ENCODE measurements around the gene DUS2. TPM values are rescaled to one million over a fixed set of nuclear protein-coding genes. Genes with fewer than 3 reads are reported as not detected.

Gene DUS2
- total and polyA plus RNA-seq, 9 of the 15 experiments (the other 6 are each of a cell fraction or from before 2014, with no cell fraction given), result 5.8 to 22.5 (median 20.6) TPM

DNA sequence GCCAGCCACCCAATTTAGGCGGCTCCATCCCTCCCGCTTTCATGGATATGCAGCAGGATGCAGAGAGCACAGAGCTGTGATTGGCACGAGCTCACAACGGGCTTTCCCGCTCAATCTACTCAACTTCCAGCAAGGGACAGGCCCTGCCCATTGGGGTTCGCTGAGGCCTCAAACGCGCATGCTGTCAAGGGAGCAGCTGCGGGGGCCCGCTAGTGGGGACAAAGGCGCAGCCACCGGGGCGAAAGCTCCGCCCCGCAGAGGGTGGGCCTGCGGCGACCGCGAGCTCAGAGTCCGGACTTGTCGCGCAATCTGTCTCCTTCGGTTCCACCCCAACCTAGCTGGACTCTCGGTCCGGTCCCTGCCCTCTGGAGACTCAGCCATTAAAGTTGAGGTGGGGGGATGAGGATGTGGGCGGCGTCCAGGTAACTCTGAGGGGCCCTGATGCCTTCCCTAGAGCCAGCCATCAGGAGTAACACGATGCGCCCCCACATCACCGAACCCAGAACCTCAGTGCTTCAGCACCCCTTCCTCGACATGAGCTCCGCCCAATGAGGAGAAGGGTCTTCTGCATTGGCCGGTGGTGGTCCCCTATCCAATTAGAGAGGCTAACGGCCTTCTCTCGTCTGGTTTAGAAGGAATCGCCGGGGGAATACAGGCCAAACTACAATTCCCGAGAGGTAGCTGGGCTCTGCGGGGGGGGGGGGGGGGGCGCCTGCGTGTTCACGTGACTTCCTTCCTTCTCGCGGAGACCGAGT, 61.6 kb downstream of the DUS2 start (continued):
- TF ChIP-seq ZNF507 (tag; conservative IDR thresholded peaks at IDR 0.05) (no peak), ZNF444 (CRISPR knock-in tag; IDR thresholded peaks at IDR 0.05) (no peak), RB1 (IDR thresholded peaks at IDR 0.05; ENCODE audit: low read depth) (peak; percentile 81), ZC3H11A (IDR thresholded peaks at IDR 0.05; ENCODE audit: low read depth, low read length) (no peak), TAL1 (IDR thresholded peaks at IDR 0.05) (no peak), ZNF175 (CRISPR knock-in tag; IDR thresholded peaks at IDR 0.05; ENCODE audit: low read depth) (no peak; the same call in 1 of the 2 replicates), ZNF224 (CRISPR knock-in tag; IDR thresholded peaks at IDR 0.05) (no peak), HNRNPL (IDR thresholded peaks at IDR 0.05; ENCODE audit: low read depth, low read length) (no peak)
- TF ChIP-seq, protein P1, sequence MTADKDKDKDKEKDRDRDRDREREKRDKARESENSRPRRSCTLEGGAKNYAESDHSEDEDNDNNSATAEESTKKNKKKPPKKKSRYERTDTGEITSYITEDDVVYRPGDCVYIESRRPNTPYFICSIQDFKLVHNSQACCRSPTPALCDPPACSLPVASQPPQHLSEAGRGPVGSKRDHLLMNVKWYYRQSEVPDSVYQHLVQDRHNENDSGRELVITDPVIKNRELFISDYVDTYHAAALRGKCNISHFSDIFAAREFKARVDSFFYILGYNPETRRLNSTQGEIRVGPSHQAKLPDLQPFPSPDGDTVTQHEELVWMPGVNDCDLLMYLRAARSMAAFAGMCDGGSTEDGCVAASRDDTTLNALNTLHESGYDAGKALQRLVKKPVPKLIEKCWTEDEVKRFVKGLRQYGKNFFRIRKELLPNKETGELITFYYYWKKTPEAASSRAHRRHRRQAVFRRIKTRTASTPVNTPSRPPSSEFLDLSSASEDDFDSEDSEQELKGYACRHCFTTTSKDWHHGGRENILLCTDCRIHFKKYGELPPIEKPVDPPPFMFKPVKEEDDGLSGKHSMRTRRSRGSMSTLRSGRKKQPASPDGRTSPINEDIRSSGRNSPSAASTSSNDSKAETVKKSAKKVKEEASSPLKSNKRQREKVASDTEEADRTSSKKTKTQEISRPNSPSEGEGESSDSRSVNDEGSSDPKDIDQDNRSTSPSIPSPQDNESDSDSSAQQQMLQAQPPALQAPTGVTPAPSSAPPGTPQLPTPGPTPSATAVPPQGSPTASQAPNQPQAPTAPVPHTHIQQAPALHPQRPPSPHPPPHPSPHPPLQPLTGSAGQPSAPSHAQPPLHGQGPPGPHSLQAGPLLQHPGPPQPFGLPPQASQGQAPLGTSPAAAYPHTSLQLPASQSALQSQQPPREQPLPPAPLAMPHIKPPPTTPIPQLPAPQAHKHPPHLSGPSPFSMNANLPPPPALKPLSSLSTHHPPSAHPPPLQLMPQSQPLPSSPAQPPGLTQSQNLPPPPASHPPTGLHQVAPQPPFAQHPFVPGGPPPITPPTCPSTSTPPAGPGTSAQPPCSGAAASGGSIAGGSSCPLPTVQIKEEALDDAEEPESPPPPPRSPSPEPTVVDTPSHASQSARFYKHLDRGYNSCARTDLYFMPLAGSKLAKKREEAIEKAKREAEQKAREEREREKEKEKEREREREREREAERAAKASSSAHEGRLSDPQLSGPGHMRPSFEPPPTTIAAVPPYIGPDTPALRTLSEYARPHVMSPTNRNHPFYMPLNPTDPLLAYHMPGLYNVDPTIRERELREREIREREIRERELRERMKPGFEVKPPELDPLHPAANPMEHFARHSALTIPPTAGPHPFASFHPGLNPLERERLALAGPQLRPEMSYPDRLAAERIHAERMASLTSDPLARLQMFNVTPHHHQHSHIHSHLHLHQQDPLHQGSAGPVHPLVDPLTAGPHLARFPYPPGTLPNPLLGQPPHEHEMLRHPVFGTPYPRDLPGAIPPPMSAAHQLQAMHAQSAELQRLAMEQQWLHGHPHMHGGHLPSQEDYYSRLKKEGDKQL (CRISPR knock-in tag; IDR thresholded peaks at IDR 0.05; ENCODE audit: borderline replicate concordance), result no peak
- TF ChIP-seq, protein P2, sequence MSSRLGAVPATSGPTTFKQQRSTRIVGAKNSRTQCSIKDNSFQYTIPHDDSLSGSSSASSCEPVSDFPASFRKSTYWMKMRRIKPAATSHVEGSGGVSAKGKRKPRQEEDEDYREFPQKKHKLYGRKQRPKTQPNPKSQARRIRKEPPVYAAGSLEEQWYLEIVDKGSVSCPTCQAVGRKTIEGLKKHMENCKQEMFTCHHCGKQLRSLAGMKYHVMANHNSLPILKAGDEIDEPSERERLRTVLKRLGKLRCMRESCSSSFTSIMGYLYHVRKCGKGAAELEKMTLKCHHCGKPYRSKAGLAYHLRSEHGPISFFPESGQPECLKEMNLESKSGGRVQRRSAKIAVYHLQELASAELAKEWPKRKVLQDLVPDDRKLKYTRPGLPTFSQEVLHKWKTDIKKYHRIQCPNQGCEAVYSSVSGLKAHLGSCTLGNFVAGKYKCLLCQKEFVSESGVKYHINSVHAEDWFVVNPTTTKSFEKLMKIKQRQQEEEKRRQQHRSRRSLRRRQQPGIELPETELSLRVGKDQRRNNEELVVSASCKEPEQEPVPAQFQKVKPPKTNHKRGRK (tag; IDR thresholded peaks at IDR 0.05), result no peak
- TF ChIP-seq, protein P3, sequence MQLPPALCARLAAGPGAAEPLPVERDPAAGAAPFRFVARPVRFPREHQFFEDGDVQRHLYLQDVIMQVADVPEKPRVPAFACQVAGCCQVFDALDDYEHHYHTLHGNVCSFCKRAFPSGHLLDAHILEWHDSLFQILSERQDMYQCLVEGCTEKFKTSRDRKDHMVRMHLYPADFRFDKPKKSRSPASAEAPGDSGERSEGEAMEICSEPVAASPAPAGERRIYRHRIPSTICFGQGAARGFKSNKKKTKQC (CRISPR knock-in tag; IDR thresholded peaks at IDR 0.05), result peak; percentile 73; the same call in 1 of the 2 replicates
- TF ChIP-seq, protein P4, sequence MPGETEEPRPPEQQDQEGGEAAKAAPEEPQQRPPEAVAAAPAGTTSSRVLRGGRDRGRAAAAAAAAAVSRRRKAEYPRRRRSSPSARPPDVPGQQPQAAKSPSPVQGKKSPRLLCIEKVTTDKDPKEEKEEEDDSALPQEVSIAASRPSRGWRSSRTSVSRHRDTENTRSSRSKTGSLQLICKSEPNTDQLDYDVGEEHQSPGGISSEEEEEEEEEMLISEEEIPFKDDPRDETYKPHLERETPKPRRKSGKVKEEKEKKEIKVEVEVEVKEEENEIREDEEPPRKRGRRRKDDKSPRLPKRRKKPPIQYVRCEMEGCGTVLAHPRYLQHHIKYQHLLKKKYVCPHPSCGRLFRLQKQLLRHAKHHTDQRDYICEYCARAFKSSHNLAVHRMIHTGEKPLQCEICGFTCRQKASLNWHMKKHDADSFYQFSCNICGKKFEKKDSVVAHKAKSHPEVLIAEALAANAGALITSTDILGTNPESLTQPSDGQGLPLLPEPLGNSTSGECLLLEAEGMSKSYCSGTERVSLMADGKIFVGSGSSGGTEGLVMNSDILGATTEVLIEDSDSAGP (CRISPR knock-in tag; IDR thresholded peaks at IDR 0.05), result no peak
- TF ChIP-seq, protein P5, sequence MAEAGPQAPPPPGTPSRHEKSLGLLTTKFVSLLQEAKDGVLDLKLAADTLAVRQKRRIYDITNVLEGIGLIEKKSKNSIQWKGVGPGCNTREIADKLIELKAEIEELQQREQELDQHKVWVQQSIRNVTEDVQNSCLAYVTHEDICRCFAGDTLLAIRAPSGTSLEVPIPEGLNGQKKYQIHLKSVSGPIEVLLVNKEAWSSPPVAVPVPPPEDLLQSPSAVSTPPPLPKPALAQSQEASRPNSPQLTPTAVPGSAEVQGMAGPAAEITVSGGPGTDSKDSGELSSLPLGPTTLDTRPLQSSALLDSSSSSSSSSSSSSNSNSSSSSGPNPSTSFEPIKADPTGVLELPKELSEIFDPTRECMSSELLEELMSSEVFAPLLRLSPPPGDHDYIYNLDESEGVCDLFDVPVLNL (CRISPR knock-in tag; IDR thresholded peaks at IDR 0.05; ENCODE audit: low read depth), result no peak
